ENCODE measurements around the gene ADK. TPM values are rescaled to one million over a fixed set of nuclear protein-coding genes. Genes with fewer than 3 reads are reported as not detected.

The ADK gene
- total RNA-seq, 2 experiments from 2014 or later, result 26.4 to 31.1 TPM

GRCh38 chr10:74690393-74690792 is 539.4 kb downstream of the ADK start:
- intact Hi-C loops (cut with micrococcal nuclease; ENCODE audit: unreplicated experiment), result no loop called here
- Histone ChIP-seq H3K27ac (ENCODE audit: low read depth, low read length, poor library complexity, severe bottlenecking) (no peak overlapping the region), H3K79me2 (ENCODE audit: insufficient read depth, low read depth, low read length) (no peaks in the 10 kb centered on the region), H3K4me2 (ENCODE audit: low read length) (no peak overlapping the region), H3K4me3 (ENCODE audit: low read depth, low read length, poor library complexity, severe bottlenecking) (no peak overlapping the region), H4K20me1 (ENCODE audit: insufficient read depth, low read length) (no peaks in the 10 kb centered on the region), H3K9me2 (ENCODE audit: insufficient read depth, low read length) (no peaks in the 10 kb centered on the region), H3K36me3 (ENCODE audit: insufficient read depth, low read length) (no peaks in the 10 kb centered on the region), H2AFZ (ENCODE audit: low read length) (no peak overlapping the region), H3K4me1 (ENCODE audit: insufficient read depth, low read length, poor library complexity, severe bottlenecking) (no peaks in the 10 kb centered on the region), H3K9me3 (ENCODE audit: low read length) (no peaks in the 10 kb centered on the region)
- no peak for DNase-seq (ENCODE audit: low spot score)
- BruUV-seq (replicated peaks), result no TSS peak
- no peak for TF ChIP-seq EZH2phosphoT487 (IDR thresholded peaks at IDR 0.05; ENCODE audit: borderline replicate concordance, low read depth, low read length)
- TF ChIP-seq, protein P1, sequence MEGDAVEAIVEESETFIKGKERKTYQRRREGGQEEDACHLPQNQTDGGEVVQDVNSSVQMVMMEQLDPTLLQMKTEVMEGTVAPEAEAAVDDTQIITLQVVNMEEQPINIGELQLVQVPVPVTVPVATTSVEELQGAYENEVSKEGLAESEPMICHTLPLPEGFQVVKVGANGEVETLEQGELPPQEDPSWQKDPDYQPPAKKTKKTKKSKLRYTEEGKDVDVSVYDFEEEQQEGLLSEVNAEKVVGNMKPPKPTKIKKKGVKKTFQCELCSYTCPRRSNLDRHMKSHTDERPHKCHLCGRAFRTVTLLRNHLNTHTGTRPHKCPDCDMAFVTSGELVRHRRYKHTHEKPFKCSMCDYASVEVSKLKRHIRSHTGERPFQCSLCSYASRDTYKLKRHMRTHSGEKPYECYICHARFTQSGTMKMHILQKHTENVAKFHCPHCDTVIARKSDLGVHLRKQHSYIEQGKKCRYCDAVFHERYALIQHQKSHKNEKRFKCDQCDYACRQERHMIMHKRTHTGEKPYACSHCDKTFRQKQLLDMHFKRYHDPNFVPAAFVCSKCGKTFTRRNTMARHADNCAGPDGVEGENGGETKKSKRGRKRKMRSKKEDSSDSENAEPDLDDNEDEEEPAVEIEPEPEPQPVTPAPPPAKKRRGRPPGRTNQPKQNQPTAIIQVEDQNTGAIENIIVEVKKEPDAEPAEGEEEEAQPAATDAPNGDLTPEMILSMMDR (conservative IDR thresholded peaks at IDR 0.05; ENCODE audit: low read length), result no peak
- ChIA-PET CTCF (ENCODE audit: unreplicated experiment) (no interaction called here), POLR2A (interaction anchor here (0.6 to 1.3 kb wide), 5 partner anchors 10 to 366 kb away, joined by 3 to 4 read pairs (median 3); no protein-coding TSS in a partner anchor)

GRCh38 chr10:74691164-74691563 is 540.1 kb downstream of the ADK start:
- no peaks in the 10 kb centered on the region for H3K9me2 ChIP-seq (ENCODE audit: insufficient read depth, low read length)
- no peaks in the 10 kb centered on the region for H3K36me3 ChIP-seq (ENCODE audit: insufficient read depth, low read length)
- no peaks in the 10 kb centered on the region for H4K20me1 ChIP-seq (ENCODE audit: insufficient read depth, low read length)
- no peak overlapping the region for H3K4me3 ChIP-seq (ENCODE audit: low read depth, low read length, poor library complexity, severe bottlenecking)
- ChIA-PET POLR2A (interaction anchor here (1.3 kb wide), 2 partner anchors 10 to 16 kb away, joined by 3 to 4 read pairs; no protein-coding TSS in a partner anchor), CTCF (ENCODE audit: unreplicated experiment) (no interaction called here)
- no peaks in the 10 kb centered on the region for H3K4me1 ChIP-seq (ENCODE audit: insufficient read depth, low read length, poor library complexity, severe bottlenecking)
- intact Hi-C loops (cut with micrococcal nuclease; ENCODE audit: unreplicated experiment), result no loop called here
- H3K27ac ChIP-seq (ENCODE audit: low read depth, low read length, poor library complexity, severe bottlenecking), result no peak overlapping the region
- H3K4me2 ChIP-seq (ENCODE audit: low read length), result no peak overlapping the region
- H3K79me2 ChIP-seq (ENCODE audit: insufficient read depth, low read depth, low read length), result no peaks in the 10 kb centered on the region
- no peak for DNase-seq (ENCODE audit: low spot score)
- no peak overlapping the region for H2AFZ ChIP-seq (ENCODE audit: low read length)
- H3K9me3 ChIP-seq (ENCODE audit: low read length), result no peaks in the 10 kb centered on the region
- BruUV-seq (replicated peaks), result no TSS peak
- no peak for TF ChIP-seq EZH2phosphoT487 (IDR thresholded peaks at IDR 0.05; ENCODE audit: borderline replicate concordance, low read depth, low read length)
- TF ChIP-seq, protein P1 (conservative IDR thresholded peaks at IDR 0.05; ENCODE audit: low read length), result no peak

GRCh38 chr10:74704629-74705357 is 553.8 kb downstream of the ADK start:
- no peak for DNase-seq (ENCODE audit: low spot score)
- H3K4me1 ChIP-seq (ENCODE audit: insufficient read depth, low read length, poor library complexity, severe bottlenecking), result no peaks in the 10 kb centered on the region
- ChIA-PET CTCF (ENCODE audit: unreplicated experiment) (interaction anchor here (0.5 kb wide), 1 partner anchor 867 kb away, joined by 3 read pairs; no protein-coding TSS in a partner anchor), POLR2A (interaction anchor here (0.5 to 1.8 kb wide), 9 partner anchors 8 to 416 kb away, joined by 3 to 4 read pairs (median 3); no protein-coding TSS in a partner anchor)
- no peak overlapping the region for H2AFZ ChIP-seq (ENCODE audit: low read length)
- H3K36me3 ChIP-seq (ENCODE audit: insufficient read depth, low read length), result peaks cover 5% of the 10 kb centered on the region
- H3K27ac ChIP-seq (ENCODE audit: low read depth, low read length, poor library complexity, severe bottlenecking), result no peak overlapping the region
- no TSS peak for BruUV-seq (replicated peaks)
- no peak for TF ChIP-seq EZH2phosphoT487 (IDR thresholded peaks at IDR 0.05; ENCODE audit: borderline replicate concordance, low read depth, low read length)
- TF ChIP-seq, protein P1 (conservative IDR thresholded peaks at IDR 0.05; ENCODE audit: low read length), result no peak
- H3K9me2 ChIP-seq (ENCODE audit: insufficient read depth, low read length), result no peaks in the 10 kb centered on the region
- H4K20me1 ChIP-seq (ENCODE audit: insufficient read depth, low read length), result no peaks in the 10 kb centered on the region
- H3K79me2 ChIP-seq (ENCODE audit: insufficient read depth, low read depth, low read length), result no peaks in the 10 kb centered on the region
- no peak overlapping the region for H3K4me2 ChIP-seq (ENCODE audit: low read length)
- intact Hi-C loops (cut with micrococcal nuclease; ENCODE audit: unreplicated experiment), result no loop called here
- H3K4me3 ChIP-seq (ENCODE audit: low read depth, low read length, poor library complexity, severe bottlenecking), result no peak overlapping the region
- no peaks in the 10 kb centered on the region; the same call in 1 of the 2 replicates for H3K9me3 ChIP-seq (ENCODE audit: low read length)

Data from OCI-LY7 (cell line).